Measurements from ENCODE around the gene SORD.

SORD gene

GRCh38 chr15:45117308-45118130 is 94.5 kb downstream of the SORD start:
- H3K4me2 ChIP-seq (ENCODE audit: low read length): peak overlapping the region; percentile 36
- H3K79me2 ChIP-seq (ENCODE audit: low read length): no peaks in the 10 kb centered on the region
- H4K20me1 ChIP-seq (ENCODE audit: insufficient read depth, low read length): no peaks in the 10 kb centered on the region
- H3K27ac ChIP-seq (ENCODE audit: low read length): no peak overlapping the region
- no peak overlapping the region for H3K9ac ChIP-seq (ENCODE audit: low read length)
- peak overlapping the region; percentile 23 for H3K4me3 ChIP-seq (ENCODE audit: low read length)
- TF ChIP-seq EZH2phosphoT487 (IDR thresholded peaks at IDR 0.05; ENCODE audit: low read depth): no peak
- TF ChIP-seq, protein P1, sequence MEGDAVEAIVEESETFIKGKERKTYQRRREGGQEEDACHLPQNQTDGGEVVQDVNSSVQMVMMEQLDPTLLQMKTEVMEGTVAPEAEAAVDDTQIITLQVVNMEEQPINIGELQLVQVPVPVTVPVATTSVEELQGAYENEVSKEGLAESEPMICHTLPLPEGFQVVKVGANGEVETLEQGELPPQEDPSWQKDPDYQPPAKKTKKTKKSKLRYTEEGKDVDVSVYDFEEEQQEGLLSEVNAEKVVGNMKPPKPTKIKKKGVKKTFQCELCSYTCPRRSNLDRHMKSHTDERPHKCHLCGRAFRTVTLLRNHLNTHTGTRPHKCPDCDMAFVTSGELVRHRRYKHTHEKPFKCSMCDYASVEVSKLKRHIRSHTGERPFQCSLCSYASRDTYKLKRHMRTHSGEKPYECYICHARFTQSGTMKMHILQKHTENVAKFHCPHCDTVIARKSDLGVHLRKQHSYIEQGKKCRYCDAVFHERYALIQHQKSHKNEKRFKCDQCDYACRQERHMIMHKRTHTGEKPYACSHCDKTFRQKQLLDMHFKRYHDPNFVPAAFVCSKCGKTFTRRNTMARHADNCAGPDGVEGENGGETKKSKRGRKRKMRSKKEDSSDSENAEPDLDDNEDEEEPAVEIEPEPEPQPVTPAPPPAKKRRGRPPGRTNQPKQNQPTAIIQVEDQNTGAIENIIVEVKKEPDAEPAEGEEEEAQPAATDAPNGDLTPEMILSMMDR (IDR thresholded peaks at IDR 0.05; ENCODE audit: low read depth, low read length): no peak
- no peaks in the 10 kb centered on the region for H3K4me1 ChIP-seq (ENCODE audit: low read length)
- no peaks in the 10 kb centered on the region for H3K27me3 ChIP-seq (ENCODE audit: low read depth, low read length)
- H2AFZ ChIP-seq (ENCODE audit: low read depth, low read length): no peak overlapping the region
- no peaks in the 10 kb centered on the region for H3K36me3 ChIP-seq (replicated peaks; ENCODE audit: low read depth, low read length)
- no peaks in the 10 kb centered on the region for H3K9me3 ChIP-seq (ENCODE audit: insufficient read depth, low read length)

GRCh38 chr15:45118131-45118588 is 95.2 kb downstream of the SORD start:
- no peaks in the 10 kb centered on the region for H3K9me3 ChIP-seq (ENCODE audit: insufficient read depth, low read length)
- no peak for TF ChIP-seq EZH2phosphoT487 (IDR thresholded peaks at IDR 0.05; ENCODE audit: low read depth)
- TF ChIP-seq, protein P1 (IDR thresholded peaks at IDR 0.05; ENCODE audit: low read depth, low read length): peak; percentile 99
- no peak overlapping the region for H3K9ac ChIP-seq (ENCODE audit: low read length)
- no peak overlapping the region for H3K27ac ChIP-seq (ENCODE audit: low read length)
- no peaks in the 10 kb centered on the region for H3K4me1 ChIP-seq (ENCODE audit: low read length)
- H2AFZ ChIP-seq (ENCODE audit: low read depth, low read length): no peak overlapping the region
- peak overlapping the region; percentile 36 for H3K4me2 ChIP-seq (ENCODE audit: low read length)
- no peaks in the 10 kb centered on the region for H4K20me1 ChIP-seq (ENCODE audit: insufficient read depth, low read length)
- no peaks in the 10 kb centered on the region for H3K36me3 ChIP-seq (replicated peaks; ENCODE audit: low read depth, low read length)
- H3K79me2 ChIP-seq (ENCODE audit: low read length): no peaks in the 10 kb centered on the region
- peak overlapping the region; percentile 23 for H3K4me3 ChIP-seq (ENCODE audit: low read length)
- H3K27me3 ChIP-seq (ENCODE audit: low read depth, low read length): peaks cover 4% of the 10 kb centered on the region

DNA sequence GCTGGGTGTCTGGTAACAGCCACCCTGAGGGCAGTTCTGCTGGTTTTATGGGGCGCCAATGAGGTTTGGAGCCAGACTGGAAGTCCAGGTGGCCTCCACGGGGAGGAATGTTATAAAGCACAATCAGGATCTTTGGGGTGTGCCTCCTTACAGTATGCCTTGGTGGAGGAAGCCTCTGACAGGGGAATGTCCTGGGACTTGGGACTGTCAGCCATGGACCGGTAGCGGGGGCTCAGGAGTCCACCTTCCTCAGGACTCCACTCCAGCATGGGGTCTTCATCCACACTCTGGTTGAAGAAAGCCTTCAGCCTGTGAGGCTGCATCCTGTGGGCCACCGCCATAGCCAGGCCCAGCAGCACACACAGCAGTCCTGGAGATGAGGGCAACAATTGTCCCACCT is 96.0 kb downstream of the SORD start:
- no peaks in the 10 kb centered on the region for H3K9me3 ChIP-seq (ENCODE audit: insufficient read depth, low read length)
- no peaks in the 10 kb centered on the region for H3K36me3 ChIP-seq (replicated peaks; ENCODE audit: low read depth, low read length)
- H3K27me3 ChIP-seq (ENCODE audit: low read depth, low read length): peaks cover 11% of the 10 kb centered on the region
- H3K79me2 ChIP-seq (ENCODE audit: low read length): no peaks in the 10 kb centered on the region
- no peak overlapping the region for H2AFZ ChIP-seq (ENCODE audit: low read depth, low read length)
- no peak overlapping the region for H3K4me3 ChIP-seq (ENCODE audit: low read length)
- TF ChIP-seq, protein P1 (IDR thresholded peaks at IDR 0.05; ENCODE audit: low read depth, low read length): no peak
- TF ChIP-seq EZH2phosphoT487 (IDR thresholded peaks at IDR 0.05; ENCODE audit: low read depth): no peak
- no peaks in the 10 kb centered on the region for H3K4me1 ChIP-seq (ENCODE audit: low read length)
- H3K27ac ChIP-seq (ENCODE audit: low read length): no peak overlapping the region
- H3K4me2 ChIP-seq (ENCODE audit: low read length): no peak overlapping the region
- H4K20me1 ChIP-seq (ENCODE audit: insufficient read depth, low read length): no peaks in the 10 kb centered on the region
- H3K9ac ChIP-seq (ENCODE audit: low read length): no peak overlapping the region

GRCh38 chr15:45120081-45120972 is 97.3 kb downstream of the SORD start:
- no peak for TF ChIP-seq EZH2phosphoT487 (IDR thresholded peaks at IDR 0.05; ENCODE audit: low read depth)
- TF ChIP-seq, protein P1 (IDR thresholded peaks at IDR 0.05; ENCODE audit: low read depth, low read length): no peak
- no peak overlapping the region for H3K4me2 ChIP-seq (ENCODE audit: low read length)
- no peaks in the 10 kb centered on the region for H3K9me3 ChIP-seq (ENCODE audit: insufficient read depth, low read length)
- H2AFZ ChIP-seq (ENCODE audit: low read depth, low read length): no peak overlapping the region
- H3K4me1 ChIP-seq (ENCODE audit: low read length): no peaks in the 10 kb centered on the region
- H3K27me3 ChIP-seq (ENCODE audit: low read depth, low read length): peaks cover 22% of the 10 kb centered on the region
- H3K27ac ChIP-seq (ENCODE audit: low read length): no peak overlapping the region
- no peak overlapping the region for H3K4me3 ChIP-seq (ENCODE audit: low read length)
- H3K9ac ChIP-seq (ENCODE audit: low read length): no peak overlapping the region
- H3K79me2 ChIP-seq (ENCODE audit: low read length): no peaks in the 10 kb centered on the region
- H3K36me3 ChIP-seq (replicated peaks; ENCODE audit: low read depth, low read length): no peaks in the 10 kb centered on the region
- H4K20me1 ChIP-seq (ENCODE audit: insufficient read depth, low read length): no peaks in the 10 kb centered on the region
